HG02623 (cell line): Measurements from ENCODE around the gene PROM2.
"Not testable (repeated sequence)": the region's sequence is repeated elsewhere in the genome, so short reads cannot be mapped to it uniquely, and the experiment has no call there.

Experiments used
- ATAC-seq: cut with Tn5 transposase; IDR thresholded peaks from one replicate; pipeline ENCODE4 v1.9.1; 2021; ENCODE audit warnings: moderate library complexity; ENCODE audit not compliant: unreplicated experiment

The PROM2 gene

DNA sequence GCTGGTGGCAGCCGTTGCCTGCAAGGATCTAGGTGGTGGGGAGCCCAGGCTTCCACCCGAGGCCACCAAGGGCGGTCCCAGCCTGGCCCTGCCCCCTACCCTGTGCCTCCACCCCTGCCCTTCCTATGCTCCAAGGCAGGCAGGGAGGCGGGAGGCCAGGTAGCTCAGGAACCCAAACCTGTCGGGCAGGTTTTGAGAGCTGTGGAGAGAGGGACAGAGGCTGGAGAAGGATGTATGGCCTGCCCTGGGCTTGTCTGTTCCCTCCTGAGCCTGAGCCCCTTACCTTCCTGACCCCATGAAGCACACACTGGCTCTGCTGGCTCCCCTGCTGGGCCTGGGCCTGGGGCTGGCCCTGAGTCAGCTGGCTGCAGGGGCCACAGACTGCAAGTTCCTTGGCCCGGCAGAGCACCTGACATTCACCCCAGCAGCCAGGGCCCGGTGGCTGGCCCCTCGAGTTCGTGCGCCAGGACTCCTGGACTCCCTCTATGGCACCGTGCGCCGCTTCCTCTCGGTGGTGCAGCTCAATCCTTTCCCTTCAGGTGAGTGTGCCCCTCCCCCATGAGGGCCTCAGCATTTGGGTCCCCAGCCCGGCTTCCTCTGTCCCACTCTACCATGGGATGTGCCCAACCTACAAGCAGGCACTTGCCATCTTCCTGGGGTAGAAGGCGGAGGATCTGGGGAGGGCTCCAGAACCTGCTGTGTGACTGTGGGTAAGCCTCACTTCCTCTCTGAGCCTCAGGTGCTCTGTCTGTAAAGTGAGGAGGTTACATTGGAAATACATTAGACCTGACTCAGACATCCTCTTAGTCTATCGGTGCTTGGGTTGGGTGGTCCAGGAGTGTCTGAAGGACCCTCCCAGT, at the start of gene PROM2:
TSS of gene PROM2 (plus strand) at position 159 of the 860 bp plus-strand sequence. CDS start at position 296, 137 bp downstream.
- ATAC-seq = no peak

DNA sequence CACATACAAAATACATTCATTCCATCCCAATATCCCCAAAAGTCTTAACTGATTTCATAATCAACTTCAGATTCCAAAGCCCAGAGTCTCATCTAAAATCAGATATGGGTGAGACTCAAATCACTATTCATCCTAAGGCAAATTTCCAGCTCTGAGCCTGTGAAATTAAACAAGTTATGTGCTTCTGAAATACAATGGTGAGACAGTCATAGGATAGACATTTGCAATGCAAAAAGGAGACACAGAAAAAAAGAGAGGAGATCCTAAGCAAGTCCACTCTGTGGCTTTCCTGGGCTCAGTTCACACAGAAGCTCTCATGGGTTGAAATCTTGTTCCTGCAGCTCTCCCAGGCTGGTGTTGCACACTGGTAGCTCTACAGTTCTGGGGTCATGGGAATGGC, 48.6 kb upstream of the PROM2 start:
- ATAC-seq = no peak

DNA sequence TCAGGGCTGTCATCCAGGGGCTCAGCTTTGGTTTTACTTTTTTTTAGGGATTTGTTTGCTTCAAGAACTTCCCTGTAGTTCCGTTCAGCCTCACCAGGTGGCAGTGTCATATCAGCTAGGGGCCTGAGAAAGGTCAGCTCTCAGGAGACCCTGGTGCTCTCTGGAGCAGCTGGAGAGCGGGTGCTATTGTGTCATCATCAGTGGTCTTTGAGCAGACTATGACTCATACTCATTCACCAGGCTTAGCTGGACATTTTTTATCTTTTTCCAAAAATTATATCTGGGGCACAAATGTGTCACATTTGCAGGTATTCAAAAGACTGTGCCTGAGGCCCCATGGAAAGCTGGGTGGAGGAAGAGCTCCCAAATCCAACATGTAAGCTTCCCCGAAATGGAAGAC, 42.5 kb upstream of the PROM2 start:
- ATAC-seq = no peak

DNA sequence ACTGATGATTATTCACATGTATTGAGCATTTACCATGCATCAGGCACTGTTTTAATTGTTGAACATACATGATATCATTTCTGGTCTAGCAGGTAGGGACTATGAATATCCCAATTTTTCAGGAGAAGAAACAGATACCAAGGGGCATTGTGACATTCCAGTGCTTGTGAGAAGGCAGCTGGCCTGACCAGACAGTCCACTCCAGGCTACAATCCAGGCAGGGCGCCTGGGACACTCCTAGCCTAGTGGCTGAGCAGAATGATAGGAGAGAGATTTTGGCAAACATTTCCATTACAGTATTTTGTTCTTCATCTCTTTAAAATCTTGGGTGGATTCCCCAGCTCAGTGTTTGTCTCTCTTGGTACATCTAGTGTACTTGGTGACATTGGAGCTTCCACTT, 42.0 kb upstream of the PROM2 start:
- no peak for ATAC-seq

DNA sequence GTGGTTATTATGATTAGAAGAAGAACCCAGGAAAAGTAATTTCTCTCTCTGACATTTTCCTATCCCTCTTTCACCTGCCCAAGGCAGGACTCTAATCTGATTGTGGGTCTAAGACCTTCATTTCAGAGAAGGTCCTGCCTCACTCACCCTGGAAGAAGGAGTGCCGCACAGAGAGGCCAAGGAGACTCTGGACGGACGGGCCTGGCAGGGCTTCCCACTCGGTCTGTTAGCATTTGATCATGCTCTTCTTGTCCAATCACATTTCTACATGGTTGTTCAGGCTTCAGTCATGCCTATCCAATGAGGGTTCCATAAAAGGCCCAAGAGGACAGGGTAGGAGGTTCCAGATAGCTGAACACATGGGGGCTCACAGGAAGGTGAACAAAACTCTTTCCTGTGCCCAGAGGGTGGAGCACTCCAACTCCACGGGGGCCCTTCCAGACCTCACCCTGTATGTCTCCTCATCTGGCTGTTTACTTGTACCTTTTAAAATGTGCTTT, 39.9 kb upstream of the PROM2 start:
- no peak for ATAC-seq

DNA sequence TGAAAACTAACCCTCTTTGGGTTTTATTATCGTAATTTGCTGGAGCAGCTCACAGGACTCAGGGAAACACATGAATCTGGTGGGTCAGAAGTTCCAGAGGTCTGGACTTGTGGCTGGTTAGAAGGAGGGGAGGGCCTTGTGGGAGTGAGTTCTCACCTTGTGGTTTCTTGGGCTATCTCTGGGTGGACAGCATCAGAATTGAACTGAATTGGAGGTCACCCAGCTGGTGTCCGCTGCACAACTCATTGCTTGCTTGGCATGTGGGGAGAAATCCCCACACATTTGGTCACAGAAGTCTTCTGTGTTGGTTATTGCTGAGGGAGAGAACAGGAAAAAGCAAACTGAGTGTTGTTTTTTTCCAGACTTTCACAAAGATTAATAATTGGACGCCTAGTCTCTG, 39.4 kb upstream of the PROM2 start:
- no peak for ATAC-seq

DNA sequence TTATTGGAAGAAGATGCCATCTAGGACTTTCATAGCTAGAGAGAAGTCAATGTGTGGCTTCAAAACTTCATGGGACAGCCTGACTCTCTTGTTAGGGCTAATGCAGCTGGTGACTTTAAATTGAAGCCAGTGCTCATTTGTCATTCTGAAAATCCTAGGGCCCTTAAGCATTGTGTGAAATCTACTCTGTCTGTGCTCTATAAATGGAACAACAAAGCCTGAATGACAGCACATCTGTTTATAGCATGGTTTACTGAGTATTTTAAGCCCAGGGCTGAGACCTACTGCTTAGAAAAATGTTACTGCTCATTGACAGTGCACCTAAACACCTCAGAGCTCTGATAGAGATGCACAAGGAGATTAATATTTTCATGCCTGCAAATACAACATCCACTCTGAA, 36.1 kb upstream of the PROM2 start:
- no peak for ATAC-seq

- no peak for ATAC-seq
These were observed 34.2 kb upstream of the PROM2 start for GRCh38 chr2:95240091-95240490.

GRCh38 chr2:95240556-95240955, 33.7 kb upstream of the PROM2 start:
- ATAC-seq = no peak

DNA sequence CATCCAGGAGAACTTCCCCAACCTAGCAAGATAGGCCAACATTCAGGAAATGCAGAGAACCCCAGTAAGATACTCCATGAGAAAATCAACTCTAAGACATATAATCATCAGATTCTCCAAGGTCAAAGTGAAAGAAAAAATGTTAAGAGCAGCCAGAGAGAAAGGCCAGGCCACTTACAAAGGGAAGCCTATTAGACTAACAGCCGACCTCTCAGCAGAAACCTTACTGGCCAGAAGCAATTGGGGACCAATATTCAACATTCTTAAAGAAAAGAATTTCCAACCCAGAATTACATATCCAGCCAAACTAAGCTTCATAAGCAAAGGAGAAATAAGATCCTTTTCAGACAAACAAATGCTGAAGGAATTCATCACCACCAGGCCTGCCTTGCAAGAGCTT, 32.2 kb upstream of the PROM2 start:
- ATAC-seq = not testable (repeated sequence)

DNA sequence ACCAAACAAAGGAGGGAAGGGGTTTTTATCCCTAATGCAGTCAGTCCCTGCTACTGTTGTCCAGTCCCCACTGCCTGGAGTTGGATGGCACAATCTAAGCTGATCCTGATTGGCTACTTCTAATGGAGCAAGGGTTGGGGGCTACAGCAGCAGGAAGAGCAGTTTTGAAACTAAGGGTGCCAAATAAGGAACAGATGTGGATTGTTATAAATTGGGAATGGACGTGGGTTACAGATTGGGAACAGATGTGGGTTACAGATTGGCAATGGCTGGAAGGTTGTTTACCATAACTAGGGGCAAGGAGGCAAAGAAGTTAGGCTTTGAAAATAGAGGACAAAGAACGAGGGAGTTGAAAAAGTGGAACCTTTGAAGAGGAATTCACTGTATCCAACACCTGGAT, 16.0 kb upstream of the PROM2 start:
- no peak for ATAC-seq

GRCh38 chr2:95260028-95261023, 13.9 kb upstream of the PROM2 start:
- ATAC-seq = no peak

GRCh38 chr2:95261602-95262001, 12.6 kb upstream of the PROM2 start:
- no peak for ATAC-seq

- no peak for ATAC-seq
These were observed 11.2 kb upstream of the PROM2 start for GRCh38 chr2:95262896-95263542.

DNA sequence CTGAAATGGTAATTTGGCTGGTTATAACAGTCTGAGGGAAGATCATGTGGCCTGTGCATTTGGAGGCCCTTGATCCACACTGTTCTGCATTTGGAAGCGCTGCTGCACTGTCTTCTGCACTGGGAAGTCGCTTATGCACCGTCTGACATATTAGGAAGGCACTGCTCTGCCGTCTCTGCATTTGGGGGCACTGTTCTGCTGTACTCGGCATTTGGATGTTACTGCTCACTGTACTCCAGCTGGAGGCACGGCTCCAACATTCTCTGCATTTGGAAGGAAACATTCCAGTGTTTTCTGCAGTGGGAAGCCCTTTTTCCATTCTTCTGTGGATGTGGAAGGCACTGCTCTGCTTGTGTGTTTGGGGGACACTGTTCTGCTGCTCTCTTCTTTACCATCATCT, 9.6 kb upstream of the PROM2 start:
- no peak for ATAC-seq

DNA sequence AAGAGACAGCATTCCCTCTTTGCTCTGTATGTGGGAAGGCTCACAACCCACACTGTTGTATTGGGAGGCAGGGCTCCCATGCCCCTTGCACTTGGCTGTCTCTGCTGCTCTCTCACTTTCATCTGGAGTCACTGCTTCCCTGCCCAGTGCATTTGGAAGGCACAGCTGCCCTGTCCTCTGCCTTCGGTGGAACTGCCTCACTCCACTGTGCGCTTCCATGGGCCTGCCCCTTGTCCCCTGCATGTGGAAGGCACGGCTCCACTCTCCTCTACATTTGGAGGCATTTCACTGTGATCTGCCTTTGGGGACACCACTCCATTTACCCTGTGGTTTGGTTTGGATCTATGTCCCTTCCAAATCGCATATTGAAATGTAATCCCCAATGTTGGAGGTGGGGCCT, 9.1 kb upstream of the PROM2 start:
- no peak for ATAC-seq

- no peak for ATAC-seq
These were observed 7.3 kb upstream of the PROM2 start for GRCh38 chr2:95266781-95267430.

DNA sequence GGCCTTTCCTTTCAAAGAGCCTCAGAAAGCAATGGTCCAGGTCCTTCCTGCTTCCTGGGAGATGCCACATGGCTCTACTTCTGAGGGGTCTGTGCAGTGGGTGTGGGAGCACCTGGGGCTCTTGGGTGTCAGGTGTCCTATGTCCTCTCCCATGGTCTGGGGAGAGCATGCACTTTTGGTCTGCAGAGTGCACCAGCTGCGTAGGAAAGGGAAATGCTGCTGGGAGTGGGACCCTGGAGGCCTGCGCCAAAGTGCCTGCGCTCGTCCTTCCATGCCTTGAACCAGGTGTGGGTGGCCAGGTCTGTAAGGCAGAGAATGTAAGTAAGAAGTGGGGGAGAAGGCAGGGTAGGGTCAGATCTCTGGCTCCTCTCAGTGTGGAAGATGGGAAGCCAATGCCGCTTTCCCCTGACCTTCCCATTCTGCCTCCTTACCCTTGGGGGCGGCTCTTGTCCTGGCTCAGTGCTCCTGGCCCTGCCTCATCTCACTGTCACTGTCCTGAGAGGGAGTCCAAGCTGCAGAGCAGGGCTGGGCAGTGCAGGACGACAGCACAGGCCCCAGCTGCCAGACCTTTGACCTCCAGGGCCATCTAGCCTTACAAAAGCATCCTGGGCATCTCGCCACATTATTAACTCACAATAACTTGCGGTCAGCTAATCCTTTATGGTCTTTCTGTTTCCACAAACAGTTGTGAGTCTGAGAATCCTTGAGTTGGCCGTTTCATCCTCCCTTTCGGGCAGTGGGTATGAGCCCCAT, 6.6 kb upstream of the PROM2 start:
- ATAC-seq = no peak

GRCh38 chr2:95268211-95269035, 5.8 kb upstream of the PROM2 start:
- no peak for ATAC-seq
